Measurements from ENCODE around the gene EXOC4.
"Not testable (repeated sequence)": the region's sequence is repeated elsewhere in the genome, so short reads cannot be mapped to it uniquely, and the experiment has no call there.

Gene EXOC4

GRCh38 chr7:133993547-133993946 is 740.7 kb downstream of the EXOC4 start:
- no peak for DNase-seq
- H3K23ac ChIP-seq (ENCODE audit: low read length): no peak overlapping the region
- H2BK15ac ChIP-seq (replicated peaks; ENCODE audit: low read depth): no peak overlapping the region
- H3K4ac ChIP-seq (ENCODE audit: low read depth, low read length): no peak overlapping the region
- no peak overlapping the region for H2AK5ac ChIP-seq (ENCODE audit: low read length)
- no peak overlapping the region for H3K4me3 ChIP-seq (ENCODE audit: low read length)
- no CpG with 5 or more reads among the region's 1 CpG for WGBS (ENCODE audit: extremely low coverage, insufficient coverage, low lambda C conversion rate)
- H2BK5ac ChIP-seq (ENCODE audit: low read length): no peak overlapping the region
- H3K79me1 ChIP-seq (ENCODE audit: low read length): no peaks in the 10 kb centered on the region
- H3K9ac ChIP-seq (ENCODE audit: low read length): no peak overlapping the region
- H3K4me2 ChIP-seq (ENCODE audit: low read length): no peak overlapping the region
- H2BK120ac ChIP-seq (ENCODE audit: low read depth, low read length): no peak overlapping the region
- H3K27me3 ChIP-seq (ENCODE audit: insufficient read depth, low read length, poor library complexity): no peaks in the 10 kb centered on the region
- no peaks in the 10 kb centered on the region for H3K4me1 ChIP-seq (ENCODE audit: control insufficient read depth, low read depth, low read length)
- no peak overlapping the region for H3K18ac ChIP-seq (ENCODE audit: low read length)
- H4K8ac ChIP-seq (ENCODE audit: low read depth, low read length): no peak overlapping the region
- no peak overlapping the region for H4K5ac ChIP-seq (ENCODE audit: low read length)
- no peaks in the 10 kb centered on the region for H3K79me2 ChIP-seq (ENCODE audit: control insufficient read depth, insufficient read depth, low read length)
- no peaks in the 10 kb centered on the region for H3K36me3 ChIP-seq (ENCODE audit: control insufficient read depth, insufficient read depth, low read length)
- H3K27ac ChIP-seq (ENCODE audit: low read depth, low read length): no peak overlapping the region
- H3K56ac ChIP-seq (ENCODE audit: low read length): no peak overlapping the region

- H3K27ac ChIP-seq (ENCODE audit: low read depth, low read length); H3K4me3 ChIP-seq (ENCODE audit: low read length); H3K4me1 ChIP-seq (ENCODE audit: control insufficient read depth, low read depth, low read length); H3K56ac ChIP-seq (ENCODE audit: low read length); H3K23ac ChIP-seq (ENCODE audit: low read length); H2AK5ac ChIP-seq (ENCODE audit: low read length); H3K79me1 ChIP-seq (ENCODE audit: low read length); H3K27me3 ChIP-seq (ENCODE audit: insufficient read depth, low read length, poor library complexity); H4K8ac ChIP-seq (ENCODE audit: low read depth, low read length); H3K18ac ChIP-seq (ENCODE audit: low read length); H3K4ac ChIP-seq (ENCODE audit: low read depth, low read length); H3K36me3 ChIP-seq (ENCODE audit: control insufficient read depth, insufficient read depth, low read length); H2BK15ac ChIP-seq (replicated peaks; ENCODE audit: low read depth); DNase-seq; H3K4me2 ChIP-seq (ENCODE audit: low read length); H3K9ac ChIP-seq (ENCODE audit: low read length); H3K79me2 ChIP-seq (ENCODE audit: control insufficient read depth, insufficient read depth, low read length); H2BK5ac ChIP-seq (ENCODE audit: low read length); H4K5ac ChIP-seq (ENCODE audit: low read length); H2BK120ac ChIP-seq (ENCODE audit: low read depth, low read length): not testable (repeated sequence)
- no CpG with 5 or more reads among the region's 7 CpGs for WGBS (ENCODE audit: extremely low coverage, insufficient coverage, low lambda C conversion rate)
Measured at GRCh38 chr7:133994100-133994499, 741.2 kb downstream of the EXOC4 start.

DNA sequence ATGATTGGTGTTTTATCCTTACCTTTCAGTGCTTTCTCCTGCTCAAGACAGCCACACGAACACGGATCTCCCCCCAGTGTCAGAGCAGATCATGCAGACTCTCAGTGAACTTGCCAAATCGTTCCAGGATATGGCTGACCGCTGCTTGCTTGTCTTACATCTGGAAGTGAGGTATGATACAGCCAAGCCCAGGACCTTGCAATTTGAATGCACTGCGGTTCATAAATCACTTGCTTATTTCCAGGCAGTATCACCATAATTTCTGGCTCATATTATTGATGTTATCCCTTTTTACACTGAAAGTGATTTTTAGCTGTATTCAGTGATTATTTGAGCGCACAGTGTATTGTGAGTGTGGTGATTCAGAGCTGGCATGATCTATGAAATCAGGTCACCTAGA is 744.6 kb downstream of the EXOC4 start:
- DNase-seq: no peak
- no peak overlapping the region for H3K4me3 ChIP-seq (ENCODE audit: low read length)

DNA sequence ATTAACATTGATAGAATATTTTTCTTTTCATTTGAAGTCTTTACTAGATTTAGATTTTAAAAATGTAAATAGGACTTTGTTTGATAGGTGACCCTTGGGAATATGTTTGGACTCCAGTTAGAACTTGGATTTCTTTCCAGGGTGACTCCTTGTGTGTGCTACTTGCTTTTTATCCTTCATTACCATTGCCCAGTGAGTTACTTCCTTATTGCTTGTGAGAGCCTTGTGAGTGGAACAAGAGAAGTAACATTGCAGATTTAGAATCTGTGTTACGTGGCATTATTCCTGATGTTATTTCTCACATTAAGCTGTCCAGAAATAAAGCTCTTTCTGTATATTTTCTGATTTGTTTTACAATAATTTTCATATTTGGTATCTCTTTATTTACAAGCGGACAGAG is 746.3 kb downstream of the EXOC4 start:
- no peak overlapping the region for H3K27ac ChIP-seq (ENCODE audit: low read depth, low read length)
- no peak overlapping the region for H2BK120ac ChIP-seq (ENCODE audit: low read depth, low read length)
- no peak overlapping the region for H2BK15ac ChIP-seq (replicated peaks; ENCODE audit: low read depth)
- no peak overlapping the region for H4K8ac ChIP-seq (ENCODE audit: low read depth, low read length)
- H3K4me3 ChIP-seq (ENCODE audit: low read length): no peak overlapping the region
- no peaks in the 10 kb centered on the region for H3K4me1 ChIP-seq (ENCODE audit: control insufficient read depth, low read depth, low read length)
- H3K4ac ChIP-seq (ENCODE audit: low read depth, low read length): no peak overlapping the region
- no peaks in the 10 kb centered on the region for H3K79me2 ChIP-seq (ENCODE audit: control insufficient read depth, insufficient read depth, low read length)
- H3K23ac ChIP-seq (ENCODE audit: low read length): no peak overlapping the region
- no peaks in the 10 kb centered on the region for H3K27me3 ChIP-seq (ENCODE audit: insufficient read depth, low read length, poor library complexity)
- WGBS (ENCODE audit: extremely low coverage, insufficient coverage, low lambda C conversion rate): no CpG with 5 or more reads among the region's 2 CpGs
- H3K56ac ChIP-seq (ENCODE audit: low read length): no peak overlapping the region
- H3K79me1 ChIP-seq (ENCODE audit: low read length): no peaks in the 10 kb centered on the region
- DNase-seq: no peak
- no peak overlapping the region for H4K5ac ChIP-seq (ENCODE audit: low read length)
- H3K18ac ChIP-seq (ENCODE audit: low read length): no peak overlapping the region
- no peak overlapping the region for H3K4me2 ChIP-seq (ENCODE audit: low read length)
- H2AK5ac ChIP-seq (ENCODE audit: low read length): no peak overlapping the region
- H2BK5ac ChIP-seq (ENCODE audit: low read length): no peak overlapping the region
- no peak overlapping the region for H3K9ac ChIP-seq (ENCODE audit: low read length)
- H3K36me3 ChIP-seq (ENCODE audit: control insufficient read depth, insufficient read depth, low read length): no peaks in the 10 kb centered on the region

More for the DNA sequence above, 744.6 kb downstream of the EXOC4 start:
- H2BK120ac ChIP-seq (ENCODE audit: low read depth, low read length): no peak overlapping the region
- H3K9ac ChIP-seq (ENCODE audit: low read length): no peak overlapping the region
- no peaks in the 10 kb centered on the region for H3K36me3 ChIP-seq (ENCODE audit: control insufficient read depth, insufficient read depth, low read length)
- no peaks in the 10 kb centered on the region for H3K27me3 ChIP-seq (ENCODE audit: insufficient read depth, low read length, poor library complexity)
- no peak overlapping the region for H4K5ac ChIP-seq (ENCODE audit: low read length)
- no peak overlapping the region for H3K18ac ChIP-seq (ENCODE audit: low read length)
- H2BK5ac ChIP-seq (ENCODE audit: low read length): no peak overlapping the region
- H2BK15ac ChIP-seq (replicated peaks; ENCODE audit: low read depth): no peak overlapping the region
- H3K4ac ChIP-seq (ENCODE audit: low read depth, low read length): no peak overlapping the region
- no peak overlapping the region for H3K4me2 ChIP-seq (ENCODE audit: low read length)
- no peaks in the 10 kb centered on the region for H3K79me2 ChIP-seq (ENCODE audit: control insufficient read depth, insufficient read depth, low read length)
- WGBS (ENCODE audit: extremely low coverage, insufficient coverage, low lambda C conversion rate): no CpG with 5 or more reads among the region's 6 CpGs
- H4K8ac ChIP-seq (ENCODE audit: low read depth, low read length): no peak overlapping the region
- H3K79me1 ChIP-seq (ENCODE audit: low read length): no peaks in the 10 kb centered on the region
- H2AK5ac ChIP-seq (ENCODE audit: low read length): no peak overlapping the region
- no peak overlapping the region for H3K23ac ChIP-seq (ENCODE audit: low read length)
- no peaks in the 10 kb centered on the region for H3K4me1 ChIP-seq (ENCODE audit: control insufficient read depth, low read depth, low read length)
- H3K56ac ChIP-seq (ENCODE audit: low read length): no peak overlapping the region
- no peak overlapping the region for H3K27ac ChIP-seq (ENCODE audit: low read depth, low read length)

DNA sequence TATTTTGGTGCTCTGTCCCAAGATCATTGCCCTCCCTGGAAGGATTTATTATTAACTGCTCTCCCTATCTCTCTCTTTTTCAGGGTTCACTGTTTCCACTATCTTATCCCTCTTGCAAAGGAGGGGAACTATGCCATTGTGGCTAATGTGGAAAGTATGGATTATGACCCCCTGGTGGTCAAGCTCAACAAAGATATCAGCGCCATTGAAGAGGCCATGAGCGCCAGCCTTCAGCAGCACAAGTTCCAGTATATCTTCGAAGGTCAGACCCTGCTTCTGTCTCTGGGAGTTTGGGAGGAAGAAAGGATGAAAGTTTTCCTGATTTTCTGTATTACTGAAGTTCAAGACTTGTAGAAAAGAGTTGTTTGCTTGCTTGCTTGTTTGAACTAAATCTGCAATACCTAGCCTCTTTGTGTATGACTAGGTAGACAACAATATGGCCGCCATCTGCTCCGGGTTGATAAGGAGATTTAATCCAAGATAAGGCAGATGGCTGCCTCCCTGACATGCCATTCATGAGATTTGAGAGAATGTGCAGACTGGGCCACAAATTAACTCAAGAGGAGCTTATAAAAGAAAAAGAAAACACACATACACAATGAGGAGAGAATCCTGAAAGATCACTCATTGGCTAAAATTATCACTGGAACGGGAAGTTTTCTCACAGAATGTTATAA is 752.1 kb downstream of the EXOC4 start:
- DNase-seq: no peak
- H3K18ac ChIP-seq (ENCODE audit: low read length): no peak overlapping the region
- no peak overlapping the region for H2BK5ac ChIP-seq (ENCODE audit: low read length)
- no peaks in the 10 kb centered on the region for H3K79me1 ChIP-seq (ENCODE audit: low read length)
- no peak overlapping the region for H4K8ac ChIP-seq (ENCODE audit: low read depth, low read length)
- H3K4me2 ChIP-seq (ENCODE audit: low read length): no peak overlapping the region
- no peak overlapping the region for H3K56ac ChIP-seq (ENCODE audit: low read length)
- no peak overlapping the region for H3K4me3 ChIP-seq (ENCODE audit: low read length)
- no CpG with 5 or more reads among the region's 6 CpGs for WGBS (ENCODE audit: extremely low coverage, insufficient coverage, low lambda C conversion rate)
- no peak overlapping the region for H3K23ac ChIP-seq (ENCODE audit: low read length)
- no peak overlapping the region for H3K4ac ChIP-seq (ENCODE audit: low read depth, low read length)
- H2AK5ac ChIP-seq (ENCODE audit: low read length): no peak overlapping the region
- no peak overlapping the region for H4K5ac ChIP-seq (ENCODE audit: low read length)
- H3K36me3 ChIP-seq (ENCODE audit: control insufficient read depth, insufficient read depth, low read length): no peaks in the 10 kb centered on the region
- H3K4me1 ChIP-seq (ENCODE audit: control insufficient read depth, low read depth, low read length): no peaks in the 10 kb centered on the region
- H3K79me2 ChIP-seq (ENCODE audit: control insufficient read depth, insufficient read depth, low read length): no peaks in the 10 kb centered on the region
- no peak overlapping the region for H2BK120ac ChIP-seq (ENCODE audit: low read depth, low read length)
- no peaks in the 10 kb centered on the region for H3K27me3 ChIP-seq (ENCODE audit: insufficient read depth, low read length, poor library complexity)
- H3K27ac ChIP-seq (ENCODE audit: low read depth, low read length): no peak overlapping the region
- no peak overlapping the region for H3K9ac ChIP-seq (ENCODE audit: low read length)
- H2BK15ac ChIP-seq (replicated peaks; ENCODE audit: low read depth): no peak overlapping the region
